HL-60 (cell line): Measurements from ENCODE around the gene PRKAG2.

ENCODE experiments used
- DNase-seq, 2 experiments: peaks; one replicate each; pipeline ENCODE4 v3.0.0-alpha.2; 2010 to 2020; ENCODE audit warnings: low read depth in 1 of 2, low spot score in 1 of 2
- H3K27ac ChIP-seq: fragments of 250-450 bp; sonication (Bioruptor Pico); replicated peaks from 2 replicates; pipeline ENCODE4 v1.5.1; 2020; ENCODE audit warnings: mild to moderate bottlenecking, moderate library complexity
- H3K27me3 ChIP-seq: fragments of 250-450 bp; sonication (Bioruptor Pico); 2 replicates; pipeline ENCODE4 v1.5.1; 2021; ENCODE audit warnings: mild to moderate bottlenecking, moderate library complexity; ENCODE audit not compliant: insufficient read depth, poor library complexity, severe bottlenecking
- H3K4me3 ChIP-seq: replicated peaks from 2 replicates; pipeline ENCODE4 v1.5.1; 2011; ENCODE audit warnings: mild to moderate bottlenecking, control low read depth, low read length; ENCODE audit not compliant: insufficient read depth
- CTCF ChIP-seq: IDR thresholded peaks from one replicate; pipeline ENCODE4 v1.5.1; 2011; ENCODE audit warnings: low read length, control low read depth, inconsistent platforms; ENCODE audit not compliant: insufficient read depth
- GABPA ChIP-seq: IDR thresholded peaks from 2 replicates; pipeline ENCODE4 v1.6.1; 2012; ENCODE audit warnings: low read depth
- POLR2AphosphoS5 ChIP-seq: IDR thresholded peaks from 2 replicates; pipeline ENCODE4 v1.6.1; 2012; ENCODE audit warnings: low read depth
- REST ChIP-seq: IDR thresholded peaks from 2 replicates; pipeline ENCODE4 v1.6.1; 2012; ENCODE audit warnings: low read depth; ENCODE audit not compliant: insufficient replicate concordance
- SPI1 ChIP-seq: IDR thresholded peaks from 2 replicates; pipeline ENCODE4 v1.6.1; 2012; ENCODE audit warnings: low read depth, mild to moderate bottlenecking, borderline replicate concordance

The PRKAG2 gene

GRCh38 chr7:151813445-151813844, 63.5 kb downstream of the PRKAG2 start:
- no peak for DNase-seq
- TF ChIP-seq CTCF (no peak), SPI1 (no peak), REST (no peak), GABPA (no peak), POLR2AphosphoS5 (no peak)
- H3K27ac ChIP-seq, result no peak overlapping the region
- H3K27me3 ChIP-seq, result no peaks in the 10 kb centered on the region
- H3K4me3 ChIP-seq, result no peak overlapping the region

- no peak for DNase-seq
- Histone ChIP-seq H3K27ac (no peak overlapping the region), H3K4me3 (no peak overlapping the region), H3K27me3 (no peaks in the 10 kb centered on the region)
- TF ChIP-seq CTCF, result no peak
- TF ChIP-seq SPI1, result no peak
- TF ChIP-seq REST, result no peak
- no peak for TF ChIP-seq POLR2AphosphoS5
- TF ChIP-seq GABPA, result no peak
Observed at GRCh38 chr7:151812967-151813366, 63.9 kb downstream of the PRKAG2 start.

- no peak for TF ChIP-seq SPI1
- TF ChIP-seq POLR2AphosphoS5, result no peak
- no peak for DNase-seq
- H3K4me3 ChIP-seq, result no peak overlapping the region
- H3K27ac ChIP-seq, result no peak overlapping the region
- H3K27me3 ChIP-seq, result no peaks in the 10 kb centered on the region
Observed at GRCh38 chr7:151810441-151811232, 66.3 kb downstream of the PRKAG2 start.

- H3K27me3 ChIP-seq, result no peaks in the 10 kb centered on the region
- DNase-seq, result no peak
- H3K27ac ChIP-seq, result no peak overlapping the region
- no peak overlapping the region for H3K4me3 ChIP-seq
- TF ChIP-seq REST (no peak), POLR2AphosphoS5 (no peak), GABPA (no peak), CTCF (no peak), SPI1 (no peak)
Observed at GRCh38 chr7:151809864-151810170, 67.1 kb downstream of the PRKAG2 start.
